Calu3 (cell line): Measurements from ENCODE around the gene RANBP3. TPM values are rescaled to one million over a fixed set of nuclear protein-coding genes. Genes with fewer than 3 reads are reported as not detected.

Source experiments
- BruUV-seq: library from RNA; stranded (reverse); fragments of 400-500 nt; replicated peaks from 2 replicates; lab custom pipeline; 2021; lab: Mats Ljungman, UMichigan
- CTCF ChIA-PET: fragments of 300-600 bp; sonication (Branson Sonifier 250); formaldehyde crosslinking; loops from one replicate; lab custom pipeline; 2022; ENCODE audit warnings: antibody characterized with exemption; lab: Charles Lee
- DNase-seq: peaks from one replicate; pipeline ENCODE4 v3.0.0; 2022
- H3K27ac Mint-ChIP-seq: one replicate; pipeline ENCODE4 v1.8.0; 2022; ENCODE audit warnings: mixed read lengths; ENCODE audit not compliant: unreplicated experiment
- H3K27me3 Mint-ChIP-seq: one replicate; pipeline ENCODE4 v1.8.0; 2022; ENCODE audit warnings: mixed read lengths; ENCODE audit not compliant: unreplicated experiment
- H3K36me3 Mint-ChIP-seq: one replicate; pipeline ENCODE4 v1.8.0; 2022; ENCODE audit warnings: mild to moderate bottlenecking, moderate library complexity, mixed read lengths; ENCODE audit not compliant: insufficient read depth, unreplicated experiment
- H3K4me1 Mint-ChIP-seq: one replicate; pipeline ENCODE4 v1.8.0; 2022; ENCODE audit warnings: mild to moderate bottlenecking, low read depth, mixed read lengths; ENCODE audit not compliant: unreplicated experiment
- H3K4me3 Mint-ChIP-seq: one replicate; pipeline ENCODE4 v1.8.0; 2022; ENCODE audit warnings: mild to moderate bottlenecking, low read depth, moderate library complexity, mixed read lengths; ENCODE audit not compliant: unreplicated experiment
- H3K9me3 Mint-ChIP-seq: one replicate; pipeline ENCODE4 v1.8.0; 2022; ENCODE audit warnings: low read depth, mixed read lengths; ENCODE audit not compliant: unreplicated experiment
- intact Hi-C: fragments of 100-400 bp; cut with micrococcal nuclease; formaldehyde crosslinking; loops from one replicate; pipeline ENCODE4 v1.10.0; 2022; ENCODE audit not compliant: unreplicated experiment
- total RNA-seq: library from RNA; stranded (reverse); gene quantifications from 2 replicates; pipeline ENCODE4 v1.2.3, GENCODE V29; 2022
- TF ChIP-seq, protein P1 (sequence below): fragments of 200-600 bp; IDR thresholded peaks from one replicate; pipeline ENCODE4 v1.8.0; 2022; ENCODE audit warnings: antibody characterized with exemption; ENCODE audit not compliant: unreplicated experiment

The RANBP3 gene
- total RNA-seq, 1 experiment from 2014 or later = 58.4 TPM

DNA sequence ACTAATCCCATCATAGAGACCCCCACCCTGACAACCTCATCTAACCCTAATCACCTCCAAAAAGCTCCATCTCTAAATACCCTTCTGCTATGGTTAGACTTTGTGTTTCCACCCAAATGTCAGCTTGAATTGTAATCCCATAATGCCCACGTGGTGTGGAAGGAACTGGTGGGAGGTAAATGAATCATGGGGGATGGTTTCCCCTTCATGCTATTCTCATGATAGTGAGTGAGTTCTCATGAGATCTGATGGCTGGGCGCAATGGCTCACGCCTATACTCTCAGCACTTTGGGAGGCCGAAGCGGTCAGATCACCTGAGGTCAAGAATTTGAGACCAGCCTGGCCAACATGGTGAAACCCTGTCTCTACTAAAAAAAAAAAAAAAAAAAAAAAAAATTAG, 70.7 kb downstream of the RANBP3 start:
- H3K4me3 Mint-ChIP-seq = no peak overlapping the region
- no TSS peak for BruUV-seq

DNA sequence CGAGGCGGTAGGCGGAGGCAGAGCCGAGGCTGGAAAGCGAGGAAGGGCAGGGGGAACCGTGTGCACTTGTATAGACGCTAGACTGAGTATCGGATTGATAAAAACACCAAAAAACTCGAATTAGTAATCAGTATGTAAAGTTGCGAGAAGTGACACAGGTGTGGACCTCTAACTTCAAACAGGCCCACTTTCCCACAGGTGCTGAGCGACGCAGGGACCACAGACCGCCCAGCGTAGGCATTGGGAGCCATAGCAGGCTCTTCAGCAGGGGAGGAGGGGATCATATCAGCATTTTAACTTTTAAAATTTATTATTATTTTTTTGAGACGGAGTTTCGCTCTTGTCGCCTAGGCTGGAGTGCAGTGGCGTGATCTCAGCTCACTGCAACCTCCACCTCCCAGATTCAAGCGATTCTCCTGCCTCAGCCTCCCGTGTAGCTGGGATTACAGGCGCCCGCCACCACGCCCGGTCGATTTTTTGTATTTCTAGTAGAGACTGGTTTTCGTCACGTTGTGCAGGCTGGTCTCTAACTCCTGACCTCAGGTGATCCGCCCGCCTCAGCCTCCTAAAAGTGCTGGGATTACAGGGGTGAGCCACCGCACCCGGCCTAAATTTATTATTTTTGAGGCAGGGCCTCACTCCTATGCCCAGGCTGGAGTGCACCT, 72.7 kb downstream of the RANBP3 start:
- peak overlapping the region; percentile 92 for H3K27ac Mint-ChIP-seq
- no peaks in the 10 kb centered on the region for H3K27me3 Mint-ChIP-seq
- no peaks in the 10 kb centered on the region for H3K9me3 Mint-ChIP-seq
- TF ChIP-seq, protein P1, sequence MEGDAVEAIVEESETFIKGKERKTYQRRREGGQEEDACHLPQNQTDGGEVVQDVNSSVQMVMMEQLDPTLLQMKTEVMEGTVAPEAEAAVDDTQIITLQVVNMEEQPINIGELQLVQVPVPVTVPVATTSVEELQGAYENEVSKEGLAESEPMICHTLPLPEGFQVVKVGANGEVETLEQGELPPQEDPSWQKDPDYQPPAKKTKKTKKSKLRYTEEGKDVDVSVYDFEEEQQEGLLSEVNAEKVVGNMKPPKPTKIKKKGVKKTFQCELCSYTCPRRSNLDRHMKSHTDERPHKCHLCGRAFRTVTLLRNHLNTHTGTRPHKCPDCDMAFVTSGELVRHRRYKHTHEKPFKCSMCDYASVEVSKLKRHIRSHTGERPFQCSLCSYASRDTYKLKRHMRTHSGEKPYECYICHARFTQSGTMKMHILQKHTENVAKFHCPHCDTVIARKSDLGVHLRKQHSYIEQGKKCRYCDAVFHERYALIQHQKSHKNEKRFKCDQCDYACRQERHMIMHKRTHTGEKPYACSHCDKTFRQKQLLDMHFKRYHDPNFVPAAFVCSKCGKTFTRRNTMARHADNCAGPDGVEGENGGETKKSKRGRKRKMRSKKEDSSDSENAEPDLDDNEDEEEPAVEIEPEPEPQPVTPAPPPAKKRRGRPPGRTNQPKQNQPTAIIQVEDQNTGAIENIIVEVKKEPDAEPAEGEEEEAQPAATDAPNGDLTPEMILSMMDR = no peak
- CTCF ChIA-PET = no interaction called here
- peak overlapping the region; percentile 90 for H3K4me3 Mint-ChIP-seq
- BruUV-seq = TSS peak; percentile 26
- intact Hi-C loops = no loop called here
- DNase-seq = no peak
- H3K36me3 Mint-ChIP-seq = peaks cover 29% of the 10 kb centered on the region
- peaks cover 8% of the 10 kb centered on the region for H3K4me1 Mint-ChIP-seq

More for the DNA sequence above, 70.7 kb downstream of the RANBP3 start:
- Mint-ChIP-seq H3K4me1 (peaks cover 8% of the 10 kb centered on the region), H3K27ac (no peak overlapping the region), H3K27me3 (no peaks in the 10 kb centered on the region), H3K36me3 (peaks cover 29% of the 10 kb centered on the region), H3K9me3 (no peaks in the 10 kb centered on the region)
- CTCF ChIA-PET = no interaction called here
- TF ChIP-seq, protein P1 = no peak
- intact Hi-C loops = no loop called here
- no peak for DNase-seq

DNA sequence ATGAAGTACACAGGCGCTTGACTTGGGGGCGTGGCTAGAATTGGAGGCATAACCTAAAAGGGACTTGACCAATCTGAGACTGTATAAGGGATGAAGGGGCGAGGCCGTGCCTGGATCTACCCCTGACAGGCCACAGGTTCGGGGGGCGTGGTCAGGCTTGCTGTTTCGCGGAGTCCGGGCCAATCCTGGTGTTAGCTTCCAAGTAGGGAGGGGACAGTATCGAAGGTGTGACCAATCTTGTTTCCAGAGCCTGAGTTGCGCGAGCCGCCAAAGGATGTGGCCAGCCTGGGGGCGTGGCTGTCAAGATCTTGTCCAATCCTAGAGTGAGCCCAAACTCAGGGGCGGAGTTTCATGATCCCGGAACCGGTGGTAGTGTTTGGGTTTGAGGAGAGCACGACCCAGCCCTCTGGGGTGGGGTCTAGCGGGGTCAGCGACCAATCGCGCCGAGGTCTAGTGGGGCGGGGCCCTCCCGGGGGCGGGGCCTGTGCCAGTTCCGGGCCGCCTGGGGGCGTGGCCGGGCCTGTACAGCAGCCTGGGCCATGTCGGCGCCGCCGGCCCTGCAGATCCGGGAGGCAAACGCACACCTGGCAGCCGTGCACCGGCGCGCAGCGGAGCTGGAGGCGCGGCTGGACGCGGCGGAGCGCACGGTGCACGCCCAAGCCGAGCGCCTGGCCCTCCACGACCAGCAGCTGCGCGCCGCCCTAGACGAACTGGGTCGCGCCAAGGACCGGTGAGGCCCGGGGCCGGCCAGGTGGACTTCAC, 73.4 kb downstream of the RANBP3 start, which contains the start of gene VMAC:
Gene VMAC (plus strand): TSS at position 521 of the 762 bp plus-strand sequence. CDS start 19 bp downstream, at position 540.
- DNase-seq = peak; percentile 98
- no TSS peak for BruUV-seq
- H3K27me3 Mint-ChIP-seq = no peaks in the 10 kb centered on the region
- peaks cover 29% of the 10 kb centered on the region for H3K36me3 Mint-ChIP-seq
- TF ChIP-seq, protein P1 = no peak
- CTCF ChIA-PET = interaction anchor here (0.5 to 2.9 kb wide), 6 partner anchors 10 to 215 kb away, joined by 3 to 26 read pairs (median 4); partner anchors contain the start of genes CAPS, NRTN and RPL36
- H3K4me3 Mint-ChIP-seq = peak within 1 kb of the TSS; percentile 90
- peaks cover 8% of the 10 kb centered on the region for H3K4me1 Mint-ChIP-seq
- H3K27ac Mint-ChIP-seq = peak within 1 kb of the TSS; percentile 92
- intact Hi-C loops = no loop called here
- no peaks in the 10 kb centered on the region for H3K9me3 Mint-ChIP-seq

DNA sequence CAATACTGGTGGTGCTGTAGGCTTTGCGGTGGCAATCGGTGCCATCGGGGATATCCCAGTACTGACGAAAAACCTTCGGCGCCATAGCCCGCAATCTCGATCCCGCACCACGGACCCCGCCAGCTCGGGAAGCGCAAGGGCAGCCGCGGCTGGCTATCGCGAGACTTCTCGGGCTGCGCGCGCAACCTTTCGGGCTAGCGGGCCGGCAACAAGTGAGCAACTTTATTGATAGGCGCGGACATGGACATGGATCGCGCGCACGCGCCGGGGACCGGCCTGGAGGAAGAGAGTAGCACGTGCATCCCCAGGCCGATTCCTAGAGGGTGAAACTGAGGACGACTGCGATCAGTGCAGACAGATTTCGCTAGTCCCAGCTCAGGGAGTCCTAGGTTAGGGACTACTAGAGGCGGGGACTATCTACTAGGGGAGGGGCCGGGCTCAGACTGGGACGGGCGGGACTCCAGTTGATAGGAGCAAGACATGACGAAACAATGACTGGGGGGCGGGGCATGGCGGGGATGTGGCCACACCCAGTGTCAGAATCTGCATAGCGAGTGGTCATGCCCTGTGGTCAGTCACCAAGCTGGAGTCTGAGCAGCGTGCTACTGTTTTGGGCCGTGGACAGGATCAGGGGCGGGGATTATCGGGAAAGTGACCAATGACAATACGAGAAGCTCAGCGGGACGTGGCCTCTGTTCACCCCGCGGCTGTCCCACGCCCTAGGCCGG, 74.2 kb downstream of the RANBP3 start, which contains the start of gene NDUFA11:
Gene NDUFA11 (minus strand): TSS at position 167 of the 728 bp plus-strand sequence. CDS start 82 bp downstream, at position 85.
- Mint-ChIP-seq H3K4me1 (peaks cover 8% of the 10 kb centered on the region), H3K27me3 (no peaks in the 10 kb centered on the region), H3K36me3 (peaks cover 29% of the 10 kb centered on the region), H3K4me3 (peak within 1 kb of the TSS; percentile 90), H3K27ac (peak within 1 kb of the TSS; percentile 92), H3K9me3 (no peaks in the 10 kb centered on the region)
- CTCF ChIA-PET = interaction anchor here (0.5 to 2.9 kb wide), 5 partner anchors 10 to 214 kb away, joined by 3 to 26 read pairs (median 5); partner anchors contain the start of genes CAPS, NRTN and RPL36
- intact Hi-C loops = no loop called here
- DNase-seq = peak; percentile 93
- no TSS peak for BruUV-seq
- TF ChIP-seq, protein P1 = no peak
